Activated CD4-positive, alpha-beta T cell treated with anti-CD3 and anti-CD28 coated beads for 48 hours (primary cell): ENCODE results near the gene MYO16.

Source experiments
- DNase-seq: peaks from one replicate; pipeline ENCODE4 v3.0.0-alpha.2; 2020

MYO16 gene

DNA sequence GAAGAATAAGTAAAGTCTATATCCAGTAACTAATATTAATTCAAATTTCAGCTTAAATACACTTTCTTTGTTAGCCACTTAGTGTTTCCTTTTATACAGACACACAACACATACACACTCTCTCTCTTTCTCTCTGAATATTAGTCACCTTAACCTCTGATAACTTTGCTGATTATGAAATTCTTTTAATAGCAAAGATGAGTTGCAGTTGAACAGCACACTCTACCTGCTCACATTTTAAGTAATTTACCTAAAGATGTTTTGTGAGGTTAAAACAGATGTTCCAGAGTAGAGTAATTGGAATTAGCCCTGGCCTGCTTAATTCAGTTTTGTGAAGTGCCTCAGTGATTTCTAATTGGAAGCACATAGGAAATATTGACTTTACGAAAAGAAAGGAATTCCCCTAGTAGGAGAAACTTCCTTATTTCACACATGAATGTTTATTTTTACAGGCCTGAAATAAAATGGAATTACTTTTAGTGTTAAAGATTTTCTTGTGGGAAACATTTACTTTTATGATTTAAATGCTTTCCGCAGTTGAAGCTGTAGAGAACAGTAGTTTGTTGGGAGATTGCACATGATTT, 184.3 kb downstream of the MYO16 start:
- DNase-seq = no peak

DNA sequence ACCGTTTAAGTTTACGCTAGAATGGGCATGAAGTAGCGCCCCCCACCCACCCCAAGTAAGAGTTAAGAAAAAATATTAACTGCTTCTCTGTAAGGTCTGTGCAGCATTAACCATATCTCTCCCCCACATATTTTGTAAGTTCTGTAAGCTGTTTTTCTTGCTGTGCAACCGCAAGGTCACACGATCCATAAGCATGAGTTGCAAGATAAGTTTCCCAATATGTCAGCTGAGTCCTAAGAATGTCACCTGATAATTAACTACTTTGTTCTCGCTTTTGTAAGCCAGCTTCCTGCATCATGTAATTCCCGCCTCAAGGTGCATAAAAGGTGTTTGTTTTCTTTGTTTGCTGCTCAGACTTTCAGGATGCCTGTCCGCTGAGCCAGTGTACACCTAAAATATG, 187.0 kb downstream of the MYO16 start:
- no peak for DNase-seq

- no peak for DNase-seq
Measured at GRCh38 chr13:108827646-108828045, 198.2 kb downstream of the MYO16 start.

DNA sequence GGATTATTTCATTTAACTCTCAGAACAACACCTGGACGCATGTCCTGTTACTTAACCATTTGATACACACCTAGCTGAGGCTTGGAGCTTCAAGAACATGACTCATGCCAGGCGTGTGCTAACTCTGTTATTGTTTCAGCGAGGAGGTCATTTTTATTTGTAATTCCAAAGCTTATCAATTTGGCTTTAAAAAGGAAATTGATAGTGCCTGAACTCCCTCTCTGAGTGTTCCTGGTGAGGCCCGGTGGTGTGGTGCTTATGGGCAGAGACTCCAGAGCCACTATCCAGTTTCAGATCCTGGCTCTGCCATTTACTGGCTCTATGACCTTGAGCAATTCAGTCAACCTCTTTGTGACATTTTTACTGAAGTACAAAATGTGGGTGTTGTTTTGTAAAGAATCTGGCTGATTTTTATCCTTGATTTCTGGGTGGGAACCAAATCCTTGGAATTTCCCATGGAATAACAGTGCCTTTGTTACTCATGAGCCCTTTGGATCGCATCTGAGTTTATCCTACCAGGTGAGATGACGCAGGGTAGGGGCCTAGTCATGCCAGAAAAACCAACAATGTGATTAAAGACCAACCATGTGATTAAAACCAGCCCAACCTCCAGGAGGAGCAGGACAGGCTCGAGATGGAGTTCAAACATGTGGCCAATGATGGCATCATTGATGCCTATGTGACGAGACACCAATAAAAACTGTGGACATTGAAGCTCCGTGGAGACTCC, 198.8 kb downstream of the MYO16 start:
- DNase-seq = no peak

DNA sequence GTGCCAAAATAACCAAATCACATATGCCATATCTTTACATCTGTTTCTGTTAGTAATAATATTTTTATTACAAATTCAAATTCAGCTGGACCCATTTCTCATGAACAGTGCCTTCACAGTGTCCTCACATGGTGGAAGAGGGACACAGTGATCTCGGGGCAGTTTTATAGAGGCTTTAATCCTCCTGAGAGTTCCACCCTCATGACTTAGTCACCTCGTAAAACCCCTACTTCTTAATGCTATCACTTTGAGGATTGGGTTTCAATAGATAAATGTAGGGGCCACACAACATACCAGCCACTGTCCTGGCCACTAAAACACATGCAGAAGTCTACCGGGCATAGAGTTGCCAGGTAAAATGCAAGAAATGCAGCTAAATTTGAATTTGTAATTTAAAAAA, 201.5 kb downstream of the MYO16 start:
- no peak for DNase-seq

DNA sequence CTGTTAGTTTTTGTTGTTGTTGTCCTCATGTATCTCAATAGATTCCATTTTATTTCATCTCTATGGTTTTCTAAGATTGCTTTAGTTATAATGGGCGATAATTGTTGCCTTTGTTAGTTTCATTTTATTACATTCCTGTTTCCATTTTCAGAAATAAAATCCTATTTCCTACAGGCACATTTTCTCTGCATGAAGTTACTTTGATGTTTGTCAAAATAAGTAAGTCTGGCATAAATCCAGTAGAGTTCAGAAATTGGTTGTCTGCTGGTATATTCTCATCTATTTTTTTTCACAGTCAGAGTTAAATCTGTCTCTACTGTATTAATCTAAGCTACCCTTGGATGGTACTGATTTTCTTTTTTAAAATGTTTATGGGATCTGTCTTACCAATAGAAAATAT, 204.1 kb downstream of the MYO16 start:
- no peak for DNase-seq

DNA sequence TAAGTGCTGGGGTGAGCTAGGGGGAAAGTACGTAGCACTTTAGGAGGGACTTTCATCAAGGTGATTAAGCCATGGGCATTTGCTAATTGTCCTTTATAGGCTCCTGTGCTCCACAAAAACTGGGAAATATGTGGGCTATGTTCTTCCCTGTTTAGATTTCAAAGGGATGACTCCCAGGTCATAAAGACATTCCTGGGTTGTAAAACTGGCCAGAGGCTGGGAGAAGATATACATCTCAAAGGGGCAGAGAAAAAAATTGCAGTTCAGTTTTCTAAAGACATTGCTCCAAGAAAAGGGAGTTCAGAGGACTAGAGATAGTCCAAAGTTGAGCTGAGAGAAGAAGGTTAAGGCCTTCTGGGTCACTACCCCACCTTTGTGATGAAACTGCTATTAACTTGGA, 204.8 kb downstream of the MYO16 start:
- DNase-seq = no peak

DNA sequence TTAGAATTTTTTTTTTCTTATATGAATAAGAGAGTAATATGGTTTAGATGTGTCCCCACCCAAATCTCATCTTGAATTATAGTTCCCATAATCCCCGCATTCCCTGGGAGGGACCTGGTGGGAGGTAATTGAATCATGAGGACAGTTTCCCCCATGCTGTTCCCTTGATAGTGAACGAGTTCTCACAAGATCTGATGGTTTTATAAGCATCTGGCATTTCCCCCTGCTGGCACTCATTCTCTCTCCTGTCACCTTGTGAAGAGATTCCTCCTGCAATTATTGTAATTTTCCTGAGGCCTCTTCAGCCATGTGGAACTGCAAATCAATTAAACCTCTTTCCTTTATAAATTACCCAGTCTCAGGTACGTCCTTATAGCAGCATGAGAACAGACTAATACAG, 205.7 kb downstream of the MYO16 start:
- DNase-seq = no peak

DNA sequence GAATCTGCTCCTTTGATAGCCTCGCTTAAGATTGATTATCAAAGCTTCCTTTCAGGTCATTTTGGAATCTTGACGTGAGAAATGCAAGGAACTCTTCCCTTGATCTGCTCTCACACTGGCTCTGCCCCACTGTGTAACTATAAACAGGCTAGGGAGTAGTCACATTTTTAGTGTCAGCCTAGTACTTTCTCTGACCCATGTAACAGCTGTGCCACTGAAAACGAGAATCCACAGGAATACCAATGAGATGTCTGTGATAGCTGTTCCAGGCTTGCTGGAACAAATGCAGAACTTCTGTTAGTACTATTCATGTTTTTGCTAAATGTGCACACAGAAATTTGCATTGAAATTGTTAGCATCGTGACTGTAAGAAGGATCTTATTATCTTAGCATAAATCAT, 221.3 kb downstream of the MYO16 start:
- DNase-seq = no peak

DNA sequence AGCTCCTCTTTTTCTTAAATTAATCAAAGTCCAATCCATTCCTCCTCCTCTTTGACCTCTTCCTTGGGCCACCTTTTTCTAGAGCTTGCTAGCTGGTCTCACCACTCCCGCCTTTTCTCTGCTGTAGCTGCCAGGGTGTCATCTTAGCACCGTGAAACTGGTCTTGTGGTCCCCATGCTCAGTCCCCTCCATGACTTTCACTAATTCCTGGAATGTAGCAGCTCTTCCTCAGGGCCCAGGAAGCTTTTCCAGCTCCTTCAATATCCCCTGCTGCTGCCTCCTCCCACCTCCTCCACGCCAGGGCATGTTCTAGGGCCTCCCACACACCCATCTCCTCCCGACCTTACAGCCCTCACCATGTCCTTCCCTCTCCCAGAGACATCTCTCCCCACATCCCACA, 222.2 kb downstream of the MYO16 start:
- DNase-seq = no peak

DNA sequence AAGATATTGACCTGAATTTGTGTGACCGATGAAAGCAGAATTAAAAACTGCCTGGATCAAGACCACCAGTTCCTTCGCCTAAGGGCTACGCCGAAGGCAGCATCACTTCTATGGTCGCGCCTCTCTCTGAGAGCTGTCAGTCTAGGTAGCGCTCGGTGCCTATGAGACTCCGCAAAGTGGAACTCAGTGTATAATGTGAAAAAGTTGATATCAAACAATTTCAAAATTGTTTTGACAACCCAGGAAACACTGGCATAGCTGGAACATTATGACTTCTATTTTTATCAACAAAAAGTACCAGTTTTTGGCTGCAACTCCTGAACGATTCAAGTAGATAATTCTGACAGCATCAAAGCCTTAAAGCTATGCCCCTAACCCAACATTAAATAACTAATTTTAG, 223.6 kb downstream of the MYO16 start:
- no peak for DNase-seq

DNA sequence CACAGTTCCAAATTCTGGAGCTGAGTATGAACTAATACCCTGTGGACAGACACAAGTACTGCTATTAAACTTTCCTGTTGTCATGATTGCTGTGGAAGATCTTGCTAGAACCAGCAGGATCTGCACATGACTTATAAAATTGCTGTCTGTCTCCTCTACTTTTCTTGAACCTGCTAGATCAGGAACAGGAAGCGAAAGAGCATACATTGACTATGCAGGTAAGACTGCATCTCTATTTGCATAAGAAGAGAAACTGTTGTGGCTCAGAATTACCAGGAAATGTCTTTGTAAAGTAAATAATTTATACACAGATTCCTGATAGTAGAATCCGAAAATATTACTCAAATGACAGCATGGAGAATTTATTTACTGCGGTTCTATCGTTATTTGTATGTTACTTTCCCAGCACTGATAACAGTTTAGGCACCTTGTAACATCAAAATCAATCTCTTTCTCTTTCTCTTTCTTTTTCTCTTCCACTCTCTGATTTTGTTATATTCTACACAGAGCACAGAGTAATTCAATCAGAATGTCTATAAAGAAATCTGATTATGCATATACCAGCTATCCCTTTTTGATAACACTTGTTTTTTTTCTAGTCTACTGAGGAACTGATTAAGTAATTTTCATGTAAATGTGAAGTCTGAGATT, 226.5 kb downstream of the MYO16 start:
- DNase-seq = no peak

DNA sequence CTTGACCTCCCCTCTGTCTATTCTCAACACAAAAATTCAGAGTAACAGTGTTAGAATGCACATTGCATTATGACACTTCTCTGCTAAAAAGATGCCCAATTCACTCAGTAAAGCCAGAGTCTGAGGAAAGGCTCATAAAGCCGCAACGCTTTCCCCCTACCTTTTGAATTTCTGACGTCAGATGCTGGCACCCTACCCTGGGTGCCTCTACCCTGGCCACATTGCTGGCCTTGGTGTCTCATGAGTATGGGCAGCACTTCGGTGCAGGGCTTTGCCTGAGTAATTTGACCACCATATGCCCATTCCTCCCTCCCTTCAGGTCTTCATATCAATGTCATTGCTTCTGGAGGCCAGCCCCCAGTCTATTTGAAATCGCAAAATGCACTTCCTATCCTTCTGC, 229.3 kb downstream of the MYO16 start:
- no peak for DNase-seq

- DNase-seq = no peak
Measured at GRCh38 chr13:108859197-108860012, 230.0 kb downstream of the MYO16 start.

DNA sequence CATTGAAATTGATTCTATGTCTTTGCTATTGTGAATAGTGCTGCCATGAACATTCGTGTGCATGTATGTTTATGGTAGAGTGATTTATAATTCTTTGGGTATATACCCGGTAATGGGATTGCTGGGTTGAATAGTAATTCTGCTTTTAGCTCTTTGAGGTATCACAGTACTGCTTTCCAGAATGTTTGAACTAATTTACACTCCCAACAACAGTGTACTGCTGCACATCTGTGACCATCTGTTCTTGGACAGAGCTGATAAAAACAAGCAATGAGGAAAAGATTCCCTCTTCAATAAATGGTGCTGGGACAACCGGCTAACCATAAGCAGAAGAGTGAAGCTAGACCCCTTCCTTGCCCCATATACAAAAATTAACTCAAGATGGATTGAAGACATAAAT, 231.0 kb downstream of the MYO16 start:
- no peak for DNase-seq

GRCh38 chr13:108877300-108877699, 247.9 kb downstream of the MYO16 start:
- DNase-seq = no peak

DNA sequence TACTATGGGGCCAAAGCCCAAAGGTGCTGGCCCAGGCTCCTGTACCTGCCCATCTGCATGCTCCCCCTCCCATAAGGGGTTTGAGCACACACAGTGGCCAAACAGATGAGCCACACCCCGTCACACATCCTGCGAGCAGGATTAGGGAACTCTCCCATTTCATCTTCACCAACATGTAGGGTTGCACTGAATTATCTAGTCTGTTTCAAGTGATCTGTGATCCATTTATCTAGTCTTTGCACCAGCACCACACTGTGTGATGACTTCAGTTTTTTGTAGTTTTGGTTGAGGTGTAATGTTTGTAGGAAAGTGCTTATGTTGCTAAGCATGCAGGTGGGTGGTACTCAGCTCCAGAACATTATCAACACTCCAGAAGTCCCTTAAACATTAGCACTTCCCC, 249.3 kb downstream of the MYO16 start:
- no peak for DNase-seq

DNA sequence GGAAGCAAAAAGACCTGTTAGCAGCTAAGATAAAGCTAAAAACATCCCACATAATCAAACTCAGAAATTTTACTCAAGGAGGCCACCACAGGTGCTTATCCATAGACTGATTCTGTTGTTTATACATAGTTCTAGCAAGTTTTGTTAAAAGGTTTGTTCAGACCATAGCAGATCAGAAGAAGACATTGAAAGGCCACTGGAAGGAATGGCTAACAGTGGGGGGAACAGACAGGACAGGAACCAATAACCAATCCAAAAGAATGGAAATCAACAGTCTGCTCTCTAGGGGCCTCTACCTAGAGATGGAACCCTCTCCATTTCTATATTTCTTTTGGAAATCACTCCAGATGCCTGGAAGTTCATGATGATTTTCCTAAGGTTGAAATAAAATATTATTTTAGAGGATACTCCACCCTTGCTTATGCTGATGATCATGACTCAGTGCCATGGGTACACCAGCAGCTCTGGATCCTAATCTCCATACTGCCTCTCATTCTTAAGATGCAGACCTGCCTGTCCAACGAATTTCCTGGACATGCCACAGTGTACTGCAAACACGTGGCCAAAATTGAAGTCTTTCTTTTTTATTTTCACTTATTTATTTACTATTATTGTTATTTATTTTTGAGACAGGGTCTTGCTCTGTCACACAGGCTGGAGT, 260.0 kb downstream of the MYO16 start:
- DNase-seq = no peak

- no peak for DNase-seq
Measured at GRCh38 chr13:108895220-108895704, 265.9 kb downstream of the MYO16 start.

GRCh38 chr13:108897955-108898354, 268.5 kb downstream of the MYO16 start:
- DNase-seq = peak; percentile 29

DNA sequence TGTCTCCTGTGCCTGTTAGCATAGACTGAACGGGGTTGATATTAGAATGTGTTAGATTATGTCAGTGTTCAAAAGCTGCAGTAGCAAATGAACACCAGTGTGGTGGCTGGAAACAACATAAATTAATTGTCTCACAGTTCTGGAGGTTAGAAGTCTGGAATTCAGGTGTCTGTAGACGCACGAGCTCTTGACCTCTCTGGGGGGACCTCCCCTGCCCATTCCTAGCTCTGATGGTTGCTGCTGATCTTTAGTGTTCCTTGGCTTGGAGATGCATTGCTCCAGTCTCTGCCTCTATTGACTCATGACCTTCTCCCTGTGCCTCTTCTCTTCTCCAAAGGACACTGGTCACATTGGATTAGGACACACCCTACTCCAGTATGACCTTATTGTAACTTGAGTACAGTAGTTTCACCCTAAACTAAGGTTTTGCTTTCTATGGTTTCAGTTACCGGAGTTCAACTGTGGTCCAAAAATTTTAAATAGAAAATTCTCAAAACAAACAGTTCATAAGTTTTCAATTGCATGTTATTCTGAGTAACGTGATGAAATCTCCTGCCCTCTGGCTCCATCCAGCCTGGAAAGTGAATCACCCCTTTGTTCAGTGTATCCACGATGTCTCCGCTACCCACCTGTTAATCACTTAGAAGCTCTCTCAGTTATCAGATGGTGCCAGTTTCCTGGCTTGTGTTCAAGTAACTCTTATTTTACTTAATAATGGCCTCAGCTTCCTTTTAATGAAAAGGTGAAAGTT, 273.2 kb downstream of the MYO16 start:
- DNase-seq = no peak

DNA sequence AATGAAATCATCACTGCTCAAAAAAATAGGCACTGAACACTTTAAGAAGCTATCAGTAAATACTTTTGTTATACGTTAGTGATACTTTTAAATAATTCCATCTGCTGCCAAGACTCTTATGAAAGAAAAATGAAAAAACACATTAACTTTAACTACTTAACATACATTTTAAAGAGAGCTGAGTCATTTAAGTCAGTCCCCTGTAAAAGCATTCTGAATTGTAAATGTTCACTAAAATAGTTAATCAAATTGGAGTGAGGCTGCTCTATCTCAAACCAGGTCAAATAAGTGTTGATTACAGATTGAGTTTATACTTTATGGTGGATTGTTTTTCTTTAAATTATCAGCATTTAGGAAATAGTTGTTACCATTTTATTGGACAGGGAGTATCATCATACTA, 274.2 kb downstream of the MYO16 start:
- no peak for DNase-seq
